22Rv1 (cell line): Measurements from ENCODE around the gene DDR2.

Experiments used
- ZFX ChIP-seq: fragments of 450-650 bp; IDR thresholded peaks from 2 replicates; pipeline ENCODE4 v1.6.1; 2017; ENCODE audit warnings: antibody characterized with exemption, borderline replicate concordance
- TF ChIP-seq, protein P1 (sequence below): fragments of 450-650 bp; IDR thresholded peaks from 2 replicates; pipeline ENCODE4 v1.5.1; 2017; ENCODE audit warnings: mild to moderate bottlenecking

DNA sequence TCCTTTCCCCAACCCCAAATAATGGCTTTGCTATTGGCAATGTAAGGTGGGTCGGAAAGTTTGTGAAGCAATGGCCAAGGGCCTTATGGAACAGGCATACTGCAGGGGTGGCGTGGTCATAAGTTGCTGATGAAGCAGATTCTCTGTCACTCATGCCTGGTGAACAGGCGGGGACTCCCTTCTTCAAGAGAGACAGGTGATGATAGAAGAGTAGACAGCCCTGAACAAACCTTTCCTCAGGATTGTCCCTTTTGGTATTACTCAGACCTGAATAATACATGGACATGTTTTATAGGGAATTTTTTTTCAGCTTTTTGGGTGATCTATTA lies 12.7 kb downstream of the DDR2 start:
- TF ChIP-seq, protein P1, sequence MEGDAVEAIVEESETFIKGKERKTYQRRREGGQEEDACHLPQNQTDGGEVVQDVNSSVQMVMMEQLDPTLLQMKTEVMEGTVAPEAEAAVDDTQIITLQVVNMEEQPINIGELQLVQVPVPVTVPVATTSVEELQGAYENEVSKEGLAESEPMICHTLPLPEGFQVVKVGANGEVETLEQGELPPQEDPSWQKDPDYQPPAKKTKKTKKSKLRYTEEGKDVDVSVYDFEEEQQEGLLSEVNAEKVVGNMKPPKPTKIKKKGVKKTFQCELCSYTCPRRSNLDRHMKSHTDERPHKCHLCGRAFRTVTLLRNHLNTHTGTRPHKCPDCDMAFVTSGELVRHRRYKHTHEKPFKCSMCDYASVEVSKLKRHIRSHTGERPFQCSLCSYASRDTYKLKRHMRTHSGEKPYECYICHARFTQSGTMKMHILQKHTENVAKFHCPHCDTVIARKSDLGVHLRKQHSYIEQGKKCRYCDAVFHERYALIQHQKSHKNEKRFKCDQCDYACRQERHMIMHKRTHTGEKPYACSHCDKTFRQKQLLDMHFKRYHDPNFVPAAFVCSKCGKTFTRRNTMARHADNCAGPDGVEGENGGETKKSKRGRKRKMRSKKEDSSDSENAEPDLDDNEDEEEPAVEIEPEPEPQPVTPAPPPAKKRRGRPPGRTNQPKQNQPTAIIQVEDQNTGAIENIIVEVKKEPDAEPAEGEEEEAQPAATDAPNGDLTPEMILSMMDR: no peak
- TF ChIP-seq ZFX: no peak
